Peyer's patch (tissue), 4 donors: Measurements from ENCODE around the gene ZNF71.

ENCODE experiments used
- POLR2A ChIP-seq, 2 donors: fragments of 450-650 bp; IDR thresholded peaks; one replicate each; pipeline ENCODE4 v1.5.1; 2017; ENCODE audit warnings: antibody characterized with exemption in 2 of 2, mild to moderate bottlenecking in 2 of 2, moderate library complexity in 2 of 2
- TF ChIP-seq, protein P1 (sequence below), 6 experiments: fragments of 450-650 bp in 4 of 6; fragments of 200-600 bp in 2 of 6; sonication (generic) in 1 of 6; IDR thresholded peaks; one replicate each; pipeline ENCODE4 v1.5.1; 2017 to 2019; ENCODE audit warnings: antibody characterized with exemption in 6 of 6, mild to moderate bottlenecking in 3 of 6, moderate library complexity in 1 of 6

DNA sequence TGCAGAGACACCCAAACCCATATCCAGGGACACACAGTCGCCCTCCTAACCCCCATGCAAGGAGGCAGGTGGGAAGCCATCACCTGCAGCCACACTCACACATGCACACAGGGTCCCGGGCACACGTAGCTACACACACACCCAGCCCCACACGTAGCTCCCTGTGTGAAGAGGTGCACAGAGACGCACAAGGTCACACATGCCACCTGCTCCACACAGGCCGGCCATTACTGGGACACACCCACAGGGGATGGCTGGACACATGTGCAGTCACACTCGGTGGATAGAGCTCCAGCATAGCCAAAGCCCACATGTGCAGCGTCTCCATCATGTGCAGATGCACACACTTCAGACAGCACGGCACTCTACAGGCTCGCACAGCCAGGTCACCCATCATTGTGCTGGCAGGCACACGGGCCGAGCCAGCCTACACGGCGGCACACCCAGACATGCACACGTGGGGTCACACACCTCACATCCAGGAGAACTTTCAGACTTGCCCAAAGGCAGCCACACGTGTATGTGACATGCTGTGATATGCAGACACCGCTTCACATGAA is 75.4 kb downstream of the ZNF71 start:
- TF ChIP-seq, protein P1, sequence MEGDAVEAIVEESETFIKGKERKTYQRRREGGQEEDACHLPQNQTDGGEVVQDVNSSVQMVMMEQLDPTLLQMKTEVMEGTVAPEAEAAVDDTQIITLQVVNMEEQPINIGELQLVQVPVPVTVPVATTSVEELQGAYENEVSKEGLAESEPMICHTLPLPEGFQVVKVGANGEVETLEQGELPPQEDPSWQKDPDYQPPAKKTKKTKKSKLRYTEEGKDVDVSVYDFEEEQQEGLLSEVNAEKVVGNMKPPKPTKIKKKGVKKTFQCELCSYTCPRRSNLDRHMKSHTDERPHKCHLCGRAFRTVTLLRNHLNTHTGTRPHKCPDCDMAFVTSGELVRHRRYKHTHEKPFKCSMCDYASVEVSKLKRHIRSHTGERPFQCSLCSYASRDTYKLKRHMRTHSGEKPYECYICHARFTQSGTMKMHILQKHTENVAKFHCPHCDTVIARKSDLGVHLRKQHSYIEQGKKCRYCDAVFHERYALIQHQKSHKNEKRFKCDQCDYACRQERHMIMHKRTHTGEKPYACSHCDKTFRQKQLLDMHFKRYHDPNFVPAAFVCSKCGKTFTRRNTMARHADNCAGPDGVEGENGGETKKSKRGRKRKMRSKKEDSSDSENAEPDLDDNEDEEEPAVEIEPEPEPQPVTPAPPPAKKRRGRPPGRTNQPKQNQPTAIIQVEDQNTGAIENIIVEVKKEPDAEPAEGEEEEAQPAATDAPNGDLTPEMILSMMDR (IDR thresholded peaks at IDR 0.05): no peak
- no peak for TF ChIP-seq POLR2A (IDR thresholded peaks at IDR 0.05)
